ENCODE measurements around the gene DUSP12. TPM values are rescaled to one million over a fixed set of nuclear protein-coding genes. Genes with fewer than 3 reads are reported as not detected.

Gene DUSP12
- total and polyA plus RNA-seq, 7 donors, result 4.4 to 15.3 (median 9.9) TPM

GRCh38 chr1:161771161-161771560, 21.6 kb downstream of the DUSP12 start:
- no peak for TF ChIP-seq CTCF (IDR thresholded peaks at IDR 0.05)
- no peaks in the 10 kb centered on the region for H3K27me3 ChIP-seq (ENCODE audit: insufficient read depth in 3 of 3, low read length in 2 of 3)
- WGBS, 3 donors, result 70 to 80% (median 72%) methylated on average over 5 of the region's 5 CpGs
- H3K36me3 ChIP-seq (ENCODE audit: insufficient read depth in 1 of 2, low read depth in 1 of 2), result no peaks in the 10 kb centered on the region
- no peak for DNase-seq
- H3K9me3 ChIP-seq, result no peaks in the 10 kb centered on the region
- no peak overlapping the region for H3K27ac ChIP-seq
- intact Hi-C loops (cut with DNase I), result no loop called here
- H3K4me3 ChIP-seq, result no peak overlapping the region
- no peak for ATAC-seq
- peaks cover 31% of the 10 kb centered on the region for H3K4me1 ChIP-seq

- Histone ChIP-seq H3K27me3 (ENCODE audit: insufficient read depth in 3 of 3, low read length in 2 of 3) (no peaks in the 10 kb centered on the region), H3K4me3 (no peak overlapping the region), H3K27ac (no peak overlapping the region), H3K9me3 (no peaks in the 10 kb centered on the region), H3K36me3 (ENCODE audit: insufficient read depth in 1 of 2, low read depth in 1 of 2) (peaks cover 0 to 2% of the 10 kb centered on the region in 2 donors), H3K4me1 (peaks cover 31% of the 10 kb centered on the region)
- intact Hi-C loops (cut with DNase I), result no loop called here
- no peak for TF ChIP-seq CTCF (IDR thresholded peaks at IDR 0.05)
- WGBS, 3 donors, result 68 to 79% (median 75%) methylated on average over 2 of the region's 2 CpGs
- DNase-seq, result no peak
- no peak for ATAC-seq
Observed at GRCh38 chr1:161771973-161772372, 22.4 kb downstream of the DUSP12 start.

GRCh38 chr1:161772397-161772796, 22.8 kb downstream of the DUSP12 start:
- H3K4me3 ChIP-seq, result no peak overlapping the region
- H3K36me3 ChIP-seq (ENCODE audit: insufficient read depth in 1 of 2, low read depth in 1 of 2), result peaks cover 0 to 2% of the 10 kb centered on the region in 2 donors
- intact Hi-C loops (cut with DNase I), result no loop called here
- ATAC-seq (no peak), DNase-seq (no peak)
- TF ChIP-seq CTCF (IDR thresholded peaks at IDR 0.05), result no peak
- H3K9me3 ChIP-seq, result no peaks in the 10 kb centered on the region
- H3K4me1 ChIP-seq, result peaks cover 27% of the 10 kb centered on the region
- no peak overlapping the region for H3K27ac ChIP-seq
- no peaks in the 10 kb centered on the region for H3K27me3 ChIP-seq (ENCODE audit: insufficient read depth in 3 of 3, low read length in 2 of 3)

- no peak for ATAC-seq
Observed at GRCh38 chr1:161773791-161774190, 24.2 kb downstream of the DUSP12 start.

More at GRCh38 chr1:161773791-161774190, 24.2 kb downstream of the DUSP12 start:
- H3K4me3 ChIP-seq, result no peak overlapping the region
- no peak for DNase-seq
- WGBS, 3 donors, result 76 to 86% (median 83%) methylated on average over 4 of the region's 4 CpGs
- peaks cover 2 to 8% of the 10 kb centered on the region in 2 donors for H3K36me3 ChIP-seq (ENCODE audit: insufficient read depth in 1 of 2, low read depth in 1 of 2)
- H3K27ac ChIP-seq, result no peak overlapping the region
- no peak for TF ChIP-seq CTCF (IDR thresholded peaks at IDR 0.05)
- intact Hi-C loops (cut with DNase I), result no loop called here
- no peaks in the 10 kb centered on the region for H3K27me3 ChIP-seq (ENCODE audit: insufficient read depth in 3 of 3, low read length in 2 of 3)
- H3K4me1 ChIP-seq, result peaks cover 21% of the 10 kb centered on the region
- H3K9me3 ChIP-seq, result no peaks in the 10 kb centered on the region

Data from psoas muscle (tissue), 8 donors.